Endothelial cell of umbilical vein (primary cell): ENCODE measurements around the gene TMEM120B. TPM values are rescaled to one million over a fixed set of nuclear protein-coding genes. Genes with fewer than 3 reads are reported as not detected.

Source experiments
- BruUV-seq: library from RNA; stranded (reverse); fragments of 400-500 nt; replicated peaks from 2 replicates; lab custom pipeline; 2021; lab: Mats Ljungman, UMichigan
- CTCF ChIA-PET: fragments of 300-600, 350-600 bp; sonication (Branson Sonifier 250); formaldehyde crosslinking; loops from one replicate; lab custom pipeline; 2021; ENCODE audit warnings: antibody characterized with exemption, inconsistent platforms; lab: Charles Lee
- POLR2A ChIA-PET: fragments of 300-600, 350-600 bp; sonication (Branson Sonifier 250); formaldehyde crosslinking; loops from one replicate; lab custom pipeline; 2021; ENCODE audit warnings: antibody characterized with exemption, inconsistent platforms; lab: Charles Lee
- DNase-seq: peaks from one replicate; pipeline ENCODE4 v3.0.0-alpha.2; 2011; ENCODE audit warnings: low read depth, low spot score
- FAIRE-seq: peaks from 2 replicates; lab custom pipeline; 2011; peaks lifted over from hg19 to GRCh38; lab: Jason Lieb, UNC
- H2AFZ ChIP-seq: 2 replicates; pipeline ENCODE4 v1.6.0; 2012; ENCODE audit warnings: low read depth, low read length, control low read depth, inconsistent platforms
- H3K27ac ChIP-seq: 2 replicates; pipeline ENCODE4 v1.5.1; 2011; ENCODE audit warnings: low read depth, mild to moderate bottlenecking, control low read depth, low read length, moderate library complexity; ENCODE audit not compliant: insufficient read depth
- H3K27me3 ChIP-seq, 2 experiments: 2 replicates each; pipeline versions ENCODE4 v1.6.0 to v1.6.1; 2011; ENCODE audit warnings: low read length in 2 of 2, mixed read lengths in 1 of 2; ENCODE audit not compliant: control insufficient read depth in 2 of 2, insufficient read depth in 2 of 2
- H3K36me3 ChIP-seq, 2 experiments: 2 replicates in 1 of 2; 3 replicates in 1 of 2; pipeline ENCODE4 v1.5.1; 2011; ENCODE audit warnings: low read length in 2 of 2, mild to moderate bottlenecking in 1 of 2, moderate library complexity in 1 of 2; ENCODE audit not compliant: control insufficient read depth in 2 of 2, insufficient read depth in 2 of 2; ENCODE audit errors: extremely low read depth in 1 of 2
- H3K4me1 ChIP-seq: 3 replicates; pipeline ENCODE4 v1.5.1; 2011; ENCODE audit warnings: mild to moderate bottlenecking, low read length; ENCODE audit not compliant: control insufficient read depth, insufficient read depth; ENCODE audit errors: extremely low read depth
- H3K4me2 ChIP-seq: 2 replicates; pipeline ENCODE4 v1.6.1; 2011; ENCODE audit warnings: low read length, control low read depth, mixed read lengths; ENCODE audit not compliant: insufficient read depth
- H3K4me3 ChIP-seq, 3 experiments: fragments of 200-600 bp in 1 of 3; sonication (generic), shearing (Covaris generic) in 1 of 3; replicated peaks in 1 of 3; 2 replicates each; pipeline ENCODE4 v1.5.1; 2011 to 2016; ENCODE audit warnings: control low read depth in 3 of 3, low read length in 3 of 3, mild to moderate bottlenecking in 2 of 3, inconsistent platforms in 1 of 3, low read depth in 1 of 3, moderate library complexity in 1 of 3; ENCODE audit not compliant: insufficient read depth in 1 of 3
- H3K79me2 ChIP-seq: 2 replicates; pipeline ENCODE4 v1.6.0; 2012; ENCODE audit warnings: low read length, inconsistent platforms; ENCODE audit not compliant: control insufficient read depth, insufficient read depth
- H3K9ac ChIP-seq: replicated peaks from 2 replicates; pipeline ENCODE3; 2011; ENCODE audit warnings: low read length, control low read depth; ENCODE audit not compliant: insufficient read depth; ENCODE audit errors: extremely low read depth
- H3K9me1 ChIP-seq: replicated peaks from 3 replicates; pipeline ENCODE4 v1.6.0; 2011; ENCODE audit warnings: mild to moderate bottlenecking, low read length; ENCODE audit not compliant: control insufficient read depth, insufficient read depth; ENCODE audit errors: extremely low read depth
- H3K9me3 ChIP-seq: replicated peaks from 2 replicates; pipeline ENCODE4 v1.5.1; 2012; ENCODE audit warnings: low read length, inconsistent platforms; ENCODE audit not compliant: control insufficient read depth, insufficient read depth
- H4K20me1 ChIP-seq: replicated peaks from 2 replicates; pipeline ENCODE3; 2011; ENCODE audit warnings: mild to moderate bottlenecking, low read length; ENCODE audit not compliant: control insufficient read depth, insufficient read depth; ENCODE audit errors: extremely low read depth
- CTCF ChIP-seq, 2 donors: IDR thresholded peaks; 1 replicate in 1 of 2; 2 replicates in 1 of 2; pipeline ENCODE4 v1.5.1; 2011; ENCODE audit warnings: low read length in 2 of 2, mild to moderate bottlenecking in 2 of 2, moderate library complexity in 2 of 2, control low read depth in 1 of 2, inconsistent platforms in 1 of 2, low read depth in 1 of 2; ENCODE audit not compliant: insufficient read depth in 1 of 2; ENCODE audit errors: extremely low read depth in 1 of 2
- EZH2 ChIP-seq: IDR thresholded peaks from 2 replicates; pipeline ENCODE4 v1.6.1; 2012; ENCODE audit warnings: borderline replicate concordance, low read depth, mild to moderate bottlenecking, moderate library complexity, low read length, inconsistent platforms; ENCODE audit not compliant: severe bottlenecking
- FOS ChIP-seq: IDR thresholded peaks from 2 replicates; pipeline ENCODE4 v1.6.1; 2011; ENCODE audit warnings: mild to moderate bottlenecking, low read length, moderate library complexity, borderline replicate concordance; ENCODE audit not compliant: insufficient read depth
- GATA2 ChIP-seq: IDR thresholded peaks from 2 replicates; pipeline ENCODE4 v1.7.0; 2011; ENCODE audit warnings: low read depth, mild to moderate bottlenecking, moderate library complexity, mixed read lengths, low read length; ENCODE audit not compliant: insufficient read length, insufficient read depth
- JUN ChIP-seq: IDR thresholded peaks from 2 replicates; pipeline ENCODE4 v1.6.1; 2011; ENCODE audit warnings: borderline replicate concordance, low read depth; ENCODE audit not compliant: insufficient read length, insufficient read depth
- MAX ChIP-seq: IDR thresholded peaks from 2 replicates; pipeline ENCODE4 v1.6.1; 2011; ENCODE audit not compliant: insufficient read depth, insufficient read length
- MYC ChIP-seq: IDR thresholded peaks from one replicate; pipeline ENCODE4 v1.6.1; 2011; ENCODE audit warnings: mild to moderate bottlenecking, low read depth, low read length
- POLR2A ChIP-seq: IDR thresholded peaks from 2 replicates; pipeline ENCODE4 v1.6.1; 2012; ENCODE audit warnings: low read depth, mild to moderate bottlenecking, control low read depth, low read length
- POLR2AphosphoS5 ChIP-seq: IDR thresholded peaks from 2 replicates; pipeline ENCODE4 v1.6.1; 2012; ENCODE audit warnings: low read depth, mild to moderate bottlenecking, control low read depth, low read length, moderate library complexity; ENCODE audit not compliant: insufficient read depth
- dilution Hi-C: fragments of 300-500 bp; cut with MboI; formaldehyde crosslinking; loops from one replicate; pipeline ENCODE4 v1.15.0; 2019; ENCODE audit warnings: low sequenced_read_pairs; ENCODE audit not compliant: extremely low pct_ligation_motif_present
- intact Hi-C: fragments of 100-400 bp; cut with micrococcal nuclease; formaldehyde crosslinking; loops from one replicate; pipeline ENCODE4 v1.10.0; 2022
- polyA plus RNA-seq, 4 experiments: library from polyadenylated mRNA; depleted of rRNA in 3 of 4; stranded (reverse) in 3 of 4; unstranded in 1 of 4; fragments of >200 nt; gene quantifications; 2 replicates each; pipeline versions ENCODE4 v1.2.1 to v1.2.3, GENCODE V29; 2011 to 2012; ENCODE audit warnings: missing spikeins in 1 of 4
- total RNA-seq: library from RNA; stranded (reverse); gene quantifications from 2 replicates; pipeline ENCODE4 v1.2.3, GENCODE V29; 2021

The TMEM120B gene
- total and polyA plus RNA-seq, 2 donors (not counting 3 experiments of a cell fraction or from before 2014, with no cell fraction given), result 10.4 to 12.8 TPM

GRCh38 chr12:121762269-121762668, 49.7 kb downstream of the TMEM120B start:
- no peak for DNase-seq
- Histone ChIP-seq H2AFZ (no peak overlapping the region), H3K9me1 (no peaks in the 10 kb centered on the region), H3K9ac (no peak overlapping the region), H3K36me3 (no peaks in the 10 kb centered on the region), H3K4me3 (no peak overlapping the region), H3K4me1 (no peaks in the 10 kb centered on the region), H3K79me2 (no peaks in the 10 kb centered on the region), H3K27ac (no peak overlapping the region), H3K4me2 (no peak overlapping the region), H3K27me3 (no peaks in the 10 kb centered on the region), H4K20me1 (no peaks in the 10 kb centered on the region), H3K9me3 (no peaks in the 10 kb centered on the region)
- no peak for TF ChIP-seq FOS
- no peak for TF ChIP-seq POLR2AphosphoS5
- TF ChIP-seq GATA2, result no peak
- no peak for TF ChIP-seq MAX
- TF ChIP-seq EZH2, result no peak
- TF ChIP-seq POLR2A, result no peak
- no peak for TF ChIP-seq MYC
- TF ChIP-seq CTCF (IDR thresholded peaks at IDR 0.05; ENCODE audit: extremely low read depth in 1 of 2, insufficient read depth in 1 of 2, low read depth in 1 of 2, low read length in 2 of 2), result no peak
- TF ChIP-seq JUN, result no peak
- ChIA-PET POLR2A (interaction anchor here (0.7 kb wide), 1 partner anchor 52 kb away, joined by 7 read pairs; no protein-coding TSS in a partner anchor), CTCF (interaction anchor here (4.3 kb wide), 1 partner anchor 32 kb away, joined by 22 read pairs; the partner anchor contains the start of gene RHOF)
- intact Hi-C loops (no loop called here), dilution Hi-C loops (no loop called here)
- FAIRE-seq, result no peak
- no TSS peak for BruUV-seq
